HL-60 (cell line): Measurements from ENCODE around the gene MEIOC.

Experiments
- CTCF ChIP-seq: IDR thresholded peaks from one replicate; pipeline ENCODE4 v1.5.1; 2011; ENCODE audit warnings: low read length, control low read depth, inconsistent platforms; ENCODE audit not compliant: insufficient read depth
- POLR2AphosphoS5 ChIP-seq: IDR thresholded peaks from 2 replicates; pipeline ENCODE4 v1.6.1; 2012; ENCODE audit warnings: low read depth
- REST ChIP-seq: IDR thresholded peaks from 2 replicates; pipeline ENCODE4 v1.6.1; 2012; ENCODE audit warnings: low read depth; ENCODE audit not compliant: insufficient replicate concordance

- TF ChIP-seq CTCF (no peak), REST (no peak), POLR2AphosphoS5 (no peak)
Measured at GRCh38 chr17:44637066-44637465, 19.2 kb upstream of the MEIOC start.
